ENCODE measurements around the gene DAPL1.

The DAPL1 gene

GRCh38 chr2:158760887-158761286 lies 34.2 kb upstream of the DAPL1 start:
- no peaks in the 10 kb centered on the region for H3K4me1 ChIP-seq (ENCODE audit: control insufficient read depth, insufficient read depth, low read length)
- H3K36me3 ChIP-seq (ENCODE audit: control insufficient read depth in 2 of 2, insufficient read depth in 1 of 2, low read length in 2 of 2): no peaks in the 10 kb centered on the region
- no peaks in the 10 kb centered on the region for H3K9me3 ChIP-seq (ENCODE audit: control insufficient read depth, insufficient read depth, low read depth, low read length)
- H3K4me3 ChIP-seq (ENCODE audit: low read depth, low read length): no peak overlapping the region
- POLR2A ChIA-PET: no interaction called here
- CTCF ChIA-PET: no interaction called here
- H3K27ac ChIP-seq (ENCODE audit: extremely low read depth, low read depth, low read length): no peak overlapping the region
- no peak for TF ChIP-seq BCL11B (tag by site-specific recombination; IDR thresholded peaks at IDR 0.05; ENCODE audit: low read depth)
- no peak for TF ChIP-seq SP7 (tag by site-specific recombination; IDR thresholded peaks at IDR 0.05)
- no peak for TF ChIP-seq PRDM2 (tag by site-specific recombination; IDR thresholded peaks at IDR 0.05; ENCODE audit: borderline replicate concordance)
- no peak for TF ChIP-seq ZNF174 (tag by site-specific recombination; IDR thresholded peaks at IDR 0.05)
- no peak for TF ChIP-seq ZNF677 (tag by site-specific recombination; IDR thresholded peaks at IDR 0.05)
- no peak for TF ChIP-seq ZNF37A (tag by site-specific recombination; IDR thresholded peaks at IDR 0.05)
- TF ChIP-seq ZFP3 (tag by site-specific recombination; IDR thresholded peaks at IDR 0.05; ENCODE audit: low read depth): no peak
- TF ChIP-seq ZNF121 (tag by site-specific recombination; IDR thresholded peaks at IDR 0.05): no peak
- no peak for TF ChIP-seq TRIM28 (IDR thresholded peaks at IDR 0.05; ENCODE audit: borderline replicate concordance, low read length)
- no peak for TF ChIP-seq HIC1 (tag by site-specific recombination; IDR thresholded peaks at IDR 0.05)
- no peak for TF ChIP-seq ZNF624 (tag by site-specific recombination; IDR thresholded peaks at IDR 0.05)
- TF ChIP-seq ZNF48 (tag by site-specific recombination; IDR thresholded peaks at IDR 0.05): no peak
- TF ChIP-seq ZBTB49 (tag by site-specific recombination; IDR thresholded peaks at IDR 0.05; ENCODE audit: low read depth): no peak
- TF ChIP-seq ZNF501 (tag by site-specific recombination; IDR thresholded peaks at IDR 0.05): no peak
- no peak for TF ChIP-seq GLI4 (tag by site-specific recombination; IDR thresholded peaks at IDR 0.05)
- TF ChIP-seq ZNF175 (tag by site-specific recombination; IDR thresholded peaks at IDR 0.05): no peak
- no peak for TF ChIP-seq ZNF335 (tag by site-specific recombination; conservative IDR thresholded peaks at IDR 0.05)
- no peak for TF ChIP-seq ZNF580 (tag by site-specific recombination; IDR thresholded peaks at IDR 0.05)
- no peak for TF ChIP-seq ZNF280C (tag by site-specific recombination; IDR thresholded peaks at IDR 0.05)
- no peak for TF ChIP-seq MEIS1 (CRISPR knock-in tag; IDR thresholded peaks at IDR 0.05; ENCODE audit: borderline replicate concordance)
